CD4-positive, alpha-beta memory T cell (primary cell): ENCODE measurements around the gene KCNN3. TPM values are rescaled to one million over a fixed set of nuclear protein-coding genes. Genes with fewer than 3 reads are reported as not detected.
A peak's percentile ranks its signal among the peaks of the same experiment; 100 is the strongest.

Experiments
- CTCF ChIA-PET: fragments of 350-600 bp; sonication (Branson Sonifier 250); formaldehyde crosslinking; loops from one replicate; lab custom pipeline; 2021; ENCODE audit warnings: inconsistent platforms; ENCODE audit not compliant: partially characterized antibody; lab: Charles Lee
- POLR2A ChIA-PET: fragments of 350-600 bp; sonication (Branson Sonifier 250); formaldehyde crosslinking; loops from one replicate; lab custom pipeline; 2021; ENCODE audit not compliant: partially characterized antibody; lab: Charles Lee
- DNase-seq, 5 donors: peaks; one replicate each; pipeline versions ENCODE4 v3.0.0 to v3.0.0-alpha.2; 2020 to 2022; ENCODE audit warnings: mixed read lengths in 1 of 5
- H3K27ac ChIP-seq: one replicate; pipeline ENCODE4 v1.7.0; 2013; ENCODE audit warnings: low read depth, low read length
- H3K27me3 ChIP-seq: 2 replicates; pipeline ENCODE4 v1.7.0; 2013; ENCODE audit warnings: mild to moderate bottlenecking, low read length, moderate library complexity; ENCODE audit not compliant: insufficient read depth
- H3K36me3 ChIP-seq: 2 replicates; pipeline ENCODE4 v1.7.0; 2013; ENCODE audit warnings: mild to moderate bottlenecking, low read length, moderate library complexity; ENCODE audit not compliant: insufficient read depth
- H3K4me1 ChIP-seq: 2 replicates; pipeline ENCODE4 v1.7.0; 2013; ENCODE audit warnings: mild to moderate bottlenecking, low read length, moderate library complexity; ENCODE audit not compliant: insufficient read depth
- H3K4me3 ChIP-seq, 2 donors: one replicate each; pipeline ENCODE4 v1.7.0; 2013; ENCODE audit warnings: low read length in 2 of 2, mild to moderate bottlenecking in 1 of 2
- H3K9me3 ChIP-seq, 2 donors: one replicate each; pipeline ENCODE4 v1.7.0; 2013; ENCODE audit warnings: low read length in 2 of 2, control low read depth in 1 of 2; ENCODE audit not compliant: control insufficient read depth in 1 of 2
- H3K27ac Mint-ChIP-seq, 7 donors: one replicate each; pipeline ENCODE4 v1.8.0; 2020 to 2021; ENCODE audit warnings: mixed read lengths in 7 of 7, mild to moderate bottlenecking in 6 of 7, inconsistent platforms in 3 of 7, moderate library complexity in 3 of 7
- H3K27me3 Mint-ChIP-seq, 2 donors: one replicate each; pipeline ENCODE4 v1.8.0; 2020 to 2021; ENCODE audit warnings: mixed read lengths in 2 of 2
- H3K36me3 Mint-ChIP-seq, 2 donors: one replicate each; pipeline ENCODE4 v1.8.0; 2020 to 2021; ENCODE audit warnings: mixed read lengths in 2 of 2, inconsistent platforms in 1 of 2, mild to moderate bottlenecking in 1 of 2
- H3K4me1 Mint-ChIP-seq, 4 donors: one replicate each; pipeline ENCODE4 v1.8.0; 2020 to 2021; ENCODE audit warnings: mixed read lengths in 4 of 4, mild to moderate bottlenecking in 1 of 4
- H3K4me3 Mint-ChIP-seq, 8 donors: one replicate each; pipeline ENCODE4 v1.8.0; 2020 to 2021; ENCODE audit warnings: mixed read lengths in 8 of 8, mild to moderate bottlenecking in 7 of 8, moderate library complexity in 6 of 8, inconsistent platforms in 3 of 8
- H3K9me3 Mint-ChIP-seq, 8 donors: one replicate each; pipeline ENCODE4 v1.8.0; 2020 to 2021; ENCODE audit warnings: mixed read lengths in 8 of 8, mild to moderate bottlenecking in 5 of 8, inconsistent platforms in 3 of 8, moderate library complexity in 1 of 8
- intact Hi-C: fragments of 100-400 bp; cut with micrococcal nuclease; formaldehyde crosslinking; loops from one replicate; pipeline ENCODE4 v1.15.1; 2023
- polyA plus RNA-seq, 2 donors: library from polyadenylated mRNA; unstranded; fragments of 300-500 nt; fragmentation: Illumina TruSeq; gene quantifications; one replicate each; pipeline ENCODE4 v1.2.3, GENCODE V29; 2021
- total RNA-seq, 2 experiments: library from RNA; stranded (reverse); gene quantifications; one replicate each; pipeline ENCODE4 v1.2.3, GENCODE V29; 2021

KCNN3 gene
- total and polyA plus RNA-seq, 4 experiments from 2014 or later = 0.06 TPM; not detected in 3

DNA sequence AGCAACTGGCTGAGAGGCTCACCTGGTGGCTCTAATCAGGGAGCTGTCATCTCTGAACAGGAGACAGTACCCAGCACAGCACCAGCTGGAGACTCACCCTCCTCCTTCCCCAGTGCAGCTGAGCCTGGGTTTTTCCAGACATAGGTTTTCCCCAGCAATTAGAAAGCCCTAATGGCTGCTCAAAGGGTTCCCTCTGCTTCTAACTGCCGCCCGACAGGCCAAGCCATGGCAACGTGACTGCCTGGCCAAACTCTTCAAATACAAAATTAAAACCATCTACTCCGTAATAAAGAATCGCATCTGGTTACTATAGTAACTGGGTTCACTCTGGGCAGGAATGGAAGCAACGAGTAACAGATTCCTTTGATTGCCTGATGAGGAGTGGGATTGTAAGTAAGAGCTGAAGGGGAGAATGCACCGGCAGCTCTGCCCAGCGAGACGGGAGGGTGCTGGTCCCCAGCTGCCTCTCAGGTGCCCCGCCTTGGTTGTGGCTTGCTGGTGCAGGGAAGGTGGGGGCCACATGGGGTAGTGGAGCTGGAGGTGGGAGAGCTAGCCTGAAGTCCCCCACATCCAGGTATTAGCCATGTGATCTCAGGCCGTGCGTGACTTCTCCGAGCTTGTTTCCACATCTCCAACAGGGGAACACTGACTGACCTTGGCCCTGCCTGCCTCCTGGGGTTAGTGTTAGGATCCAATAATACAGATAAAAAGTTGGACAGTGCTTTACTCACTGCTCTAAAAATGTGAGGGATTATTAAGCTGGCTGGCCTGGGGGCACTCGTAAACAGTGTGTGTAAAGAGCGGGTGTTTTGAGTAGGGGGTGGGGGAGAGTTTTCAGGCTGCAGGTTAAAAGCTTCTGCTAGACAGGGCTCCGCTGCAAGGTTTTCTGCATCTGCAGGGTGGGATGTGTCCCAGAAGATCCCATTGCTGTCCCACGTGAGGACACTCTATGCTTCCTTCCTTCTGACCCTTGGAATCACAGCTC is 94.2 kb downstream of the KCNN3 start:
- H3K27me3 Mint-ChIP-seq = peaks cover 0 to 2% of the 10 kb centered on the region in 2 donors
- intact Hi-C loops = no loop called here
- Histone ChIP-seq H3K36me3 (no peaks in the 10 kb centered on the region), H3K27ac (no peak overlapping the region), H3K4me3 (no peak overlapping the region), H3K9me3 (no peaks in the 10 kb centered on the region), H3K27me3 (no peaks in the 10 kb centered on the region), H3K4me1 (no peaks in the 10 kb centered on the region)
- H3K4me1 Mint-ChIP-seq = peaks cover 0 to 1% (median 0%) of the 10 kb centered on the region in 4 donors
- CTCF ChIA-PET = interaction anchor here (1.2 to 1.5 kb wide), 3 partner anchors 15 to 161 kb away, joined by 3 to 7 read pairs (median 5); partner anchors contain the start of gene PMVK
- POLR2A ChIA-PET = interaction anchor here (1.4 kb wide), 1 partner anchor 160 kb away, joined by 3 read pairs; the partner anchor contains the start of gene PMVK
- DNase-seq = no peak
- H3K9me3 Mint-ChIP-seq = peaks cover 0 to 4% (median 0%) of the 10 kb centered on the region in 8 donors
- no peak overlapping the region for H3K27ac Mint-ChIP-seq
- H3K4me3 Mint-ChIP-seq = no peak overlapping the region
- H3K36me3 Mint-ChIP-seq = no peaks in the 10 kb centered on the region

GRCh38 chr1:154774175-154774855 is 95.8 kb downstream of the KCNN3 start:
- H3K36me3 Mint-ChIP-seq = no peaks in the 10 kb centered on the region
- Histone ChIP-seq H3K27me3 (no peaks in the 10 kb centered on the region), H3K36me3 (no peaks in the 10 kb centered on the region), H3K27ac (no peak overlapping the region), H3K9me3 (no peaks in the 10 kb centered on the region), H3K4me1 (no peaks in the 10 kb centered on the region), H3K4me3 (no peak overlapping the region)
- H3K27me3 Mint-ChIP-seq = peaks cover 0 to 2% of the 10 kb centered on the region in 2 donors
- peaks cover 0 to 1% (median 0%) of the 10 kb centered on the region in 4 donors for H3K4me1 Mint-ChIP-seq
- intact Hi-C loops = no loop called here
- no peak overlapping the region for H3K4me3 Mint-ChIP-seq
- CTCF ChIA-PET = interaction anchor here (0.5 to 2.1 kb wide), 5 partner anchors 11 to 475 kb away, joined by 3 to 8 read pairs (median 3); partner anchors contain the start of gene PMVK
- H3K27ac Mint-ChIP-seq = peak overlapping the region in 1 of 7 donors; percentile 15
- POLR2A ChIA-PET = no interaction called here
- H3K9me3 Mint-ChIP-seq = peaks cover 0 to 4% (median 0%) of the 10 kb centered on the region in 8 donors
- no peak for DNase-seq

DNA sequence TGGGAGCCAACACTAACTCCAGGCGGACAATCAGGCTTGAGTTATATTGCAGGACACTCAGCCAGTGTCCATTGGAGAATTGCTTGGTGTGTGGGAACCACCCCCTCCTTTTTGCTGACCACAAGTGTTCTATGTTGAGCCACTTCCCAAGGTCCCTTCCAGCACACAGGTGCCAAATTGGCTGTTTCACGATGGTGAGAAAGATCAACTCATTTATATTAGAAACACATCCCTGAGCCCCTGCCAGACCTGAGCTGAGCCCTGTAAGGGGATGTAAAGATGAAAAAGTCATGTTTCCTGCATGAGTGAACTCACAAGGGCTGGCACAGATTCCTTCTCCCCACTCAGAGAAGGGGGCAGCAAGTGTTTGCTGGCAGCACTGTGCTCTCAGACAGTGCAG is 96.5 kb downstream of the KCNN3 start:
- ChIA-PET POLR2A (no interaction called here), CTCF (interaction anchor here (1.4 to 2.1 kb wide), 2 partner anchors 12 to 18 kb away, joined by 3 to 8 read pairs; no protein-coding TSS in a partner anchor)
- Histone ChIP-seq H3K36me3 (no peaks in the 10 kb centered on the region), H3K4me1 (no peaks in the 10 kb centered on the region), H3K27me3 (no peaks in the 10 kb centered on the region), H3K4me3 (no peak overlapping the region), H3K27ac (no peak overlapping the region), H3K9me3 (no peaks in the 10 kb centered on the region)
- H3K27ac Mint-ChIP-seq = no peak overlapping the region
- H3K27me3 Mint-ChIP-seq = peaks cover 0 to 2% of the 10 kb centered on the region in 2 donors
- H3K4me1 Mint-ChIP-seq = peaks cover 0 to 1% (median 0%) of the 10 kb centered on the region in 4 donors
- intact Hi-C loops = no loop called here
- no peak for DNase-seq
- no peaks in the 10 kb centered on the region for H3K36me3 Mint-ChIP-seq
- H3K4me3 Mint-ChIP-seq = no peak overlapping the region
- no peaks in the 10 kb centered on the region for H3K9me3 Mint-ChIP-seq

DNA sequence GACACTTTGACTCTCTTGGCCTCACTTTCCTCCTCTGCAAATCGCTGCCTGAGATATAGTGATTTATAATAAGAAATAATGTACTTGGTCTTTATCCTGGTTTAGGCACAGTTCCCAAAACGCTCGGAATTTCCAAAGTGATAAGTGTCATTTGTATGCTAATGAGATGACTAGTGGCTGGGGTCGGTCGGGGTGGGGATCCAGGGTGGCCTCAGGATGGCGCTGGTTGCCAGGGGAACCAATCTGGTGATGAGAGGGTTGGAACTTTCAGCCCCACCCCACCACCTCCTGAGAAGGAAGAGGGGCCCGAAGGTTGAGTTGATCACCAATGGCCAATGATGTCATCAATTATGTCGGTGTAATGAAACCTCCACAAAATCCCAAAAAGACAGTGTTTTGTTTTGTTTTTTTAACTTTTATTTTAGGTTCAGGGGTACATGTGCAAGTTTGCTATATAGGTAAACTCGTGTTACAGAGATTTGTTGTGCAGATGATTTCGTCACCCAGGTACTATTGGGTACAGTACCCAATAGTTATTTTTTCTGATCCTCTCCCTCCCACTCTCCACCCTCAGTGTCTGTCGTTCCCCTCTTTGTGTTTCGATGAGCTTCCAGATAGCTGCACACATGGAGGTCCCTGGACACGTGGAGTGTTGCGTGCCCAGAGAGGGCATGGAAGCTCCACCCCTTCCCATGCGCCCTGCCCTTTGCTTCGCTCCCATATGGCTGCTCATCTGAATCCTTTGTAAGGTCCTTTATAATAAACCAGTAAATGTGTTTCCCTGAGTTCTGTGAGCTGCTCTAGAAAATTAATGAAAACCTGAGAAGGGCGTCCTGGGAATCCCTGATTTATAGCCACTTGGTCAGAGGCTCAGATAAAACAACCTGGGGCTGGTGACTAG is 97.2 kb downstream of the KCNN3 start:
- no peak overlapping the region for H3K4me3 ChIP-seq
- no peaks in the 10 kb centered on the region for H3K36me3 Mint-ChIP-seq
- CTCF ChIA-PET = interaction anchor here (1.2 to 2.1 kb wide), 2 partner anchors 12 to 18 kb away, joined by 5 to 8 read pairs; no protein-coding TSS in a partner anchor
- intact Hi-C loops = loop anchor here (1.0 kb wide), 1 partner anchor 105 kb away; no protein-coding TSS in a partner anchor
- DNase-seq = peak in 1 of 5 donors; percentile 17
- POLR2A ChIA-PET = no interaction called here
- H3K27ac ChIP-seq = no peak overlapping the region
- no peaks in the 10 kb centered on the region for H3K9me3 Mint-ChIP-seq
- peaks cover 0 to 1% (median 0%) of the 10 kb centered on the region in 4 donors for H3K4me1 Mint-ChIP-seq
- no peak overlapping the region for H3K4me3 Mint-ChIP-seq
- H3K27ac Mint-ChIP-seq = peak overlapping the region in 1 of 7 donors; percentile 14
- H3K4me1 ChIP-seq = no peaks in the 10 kb centered on the region
- no peaks in the 10 kb centered on the region for H3K36me3 ChIP-seq
- H3K27me3 ChIP-seq = no peaks in the 10 kb centered on the region
- peaks cover 0 to 2% of the 10 kb centered on the region in 2 donors for H3K27me3 Mint-ChIP-seq
- no peaks in the 10 kb centered on the region for H3K9me3 ChIP-seq

- no peak overlapping the region for H3K4me3 Mint-ChIP-seq
Measured at GRCh38 chr1:154772056-154772455, 98.0 kb downstream of the KCNN3 start.

DNA sequence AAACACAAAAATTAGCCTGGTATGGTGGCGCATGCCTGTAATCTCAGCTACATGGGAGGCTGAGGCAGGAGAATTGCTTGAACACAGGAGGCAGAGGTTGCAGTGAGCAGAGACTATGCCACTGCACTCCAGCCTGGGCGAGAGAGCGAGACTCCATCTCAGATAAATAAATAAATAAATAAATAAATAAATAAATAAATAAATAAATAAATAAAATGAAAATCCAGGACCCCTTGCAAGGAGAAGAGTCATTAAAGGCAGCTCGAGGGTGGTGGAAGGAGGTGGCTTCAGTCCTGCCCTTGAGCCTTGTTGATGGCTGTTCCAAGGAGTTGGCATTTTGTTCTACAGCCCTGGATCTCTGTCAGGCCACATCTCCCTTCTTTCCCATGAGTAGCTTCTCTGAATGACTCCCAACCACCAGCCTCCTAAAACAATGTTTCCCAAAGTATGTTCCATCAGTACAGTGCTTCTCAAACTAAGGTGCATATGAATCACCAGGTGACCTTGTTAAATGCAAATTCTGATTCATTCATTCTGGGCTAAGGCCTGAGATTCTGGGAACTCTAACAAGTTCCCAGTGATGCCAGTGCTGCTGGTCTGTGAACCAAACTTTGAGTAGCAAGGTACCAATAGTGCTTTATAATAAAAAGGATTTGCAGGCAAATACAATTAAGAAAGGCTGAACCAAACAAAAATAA is 99.0 kb downstream of the KCNN3 start:
- Histone ChIP-seq H3K4me3 (no peak overlapping the region), H3K36me3 (no peaks in the 10 kb centered on the region), H3K27ac (no peak overlapping the region), H3K4me1 (no peaks in the 10 kb centered on the region), H3K27me3 (no peaks in the 10 kb centered on the region), H3K9me3 (no peaks in the 10 kb centered on the region)
- POLR2A ChIA-PET = interaction anchor here (1.2 kb wide), 1 partner anchor 14 kb away, joined by 3 read pairs; no protein-coding TSS in a partner anchor
- Mint-ChIP-seq H3K27ac (no peak overlapping the region), H3K27me3 (peaks cover 0 to 2% of the 10 kb centered on the region in 2 donors), H3K4me1 (no peaks in the 10 kb centered on the region), H3K9me3 (no peaks in the 10 kb centered on the region), H3K36me3 (no peaks in the 10 kb centered on the region), H3K4me3 (no peak overlapping the region)
- no peak for DNase-seq
- intact Hi-C loops = no loop called here
- CTCF ChIA-PET = interaction anchor here (1.0 kb wide), 1 partner anchor 101 kb away, joined by 3 read pairs; no protein-coding TSS in a partner anchor

More at GRCh38 chr1:154772056-154772455, 98.0 kb downstream of the KCNN3 start:
- Mint-ChIP-seq H3K4me1 (no peaks in the 10 kb centered on the region), H3K36me3 (no peaks in the 10 kb centered on the region), H3K27ac (peak overlapping the region in 1 of 7 donors; percentile 30), H3K9me3 (no peaks in the 10 kb centered on the region), H3K27me3 (peaks cover 0 to 2% of the 10 kb centered on the region in 2 donors)
- Histone ChIP-seq H3K4me1 (no peaks in the 10 kb centered on the region), H3K36me3 (no peaks in the 10 kb centered on the region), H3K27me3 (no peaks in the 10 kb centered on the region), H3K4me3 (no peak overlapping the region), H3K9me3 (no peaks in the 10 kb centered on the region), H3K27ac (no peak overlapping the region)
- intact Hi-C loops = loop anchor here (1.0 kb wide), 1 partner anchor 106 kb away; no protein-coding TSS in a partner anchor
- CTCF ChIA-PET = interaction anchor here (1.0 to 1.2 kb wide), 2 partner anchors 11 to 100 kb away, joined by 3 to 5 read pairs; no protein-coding TSS in a partner anchor
- no peak for DNase-seq
- POLR2A ChIA-PET = interaction anchor here (1.2 kb wide), 1 partner anchor 13 kb away, joined by 3 read pairs; no protein-coding TSS in a partner anchor
